ENCODE measurements around the gene CDA.

- TF ChIP-seq POLR2AphosphoS5 (IDR thresholded peaks at IDR 0.05; ENCODE audit: low read depth, low read length) = no peak
- no peak for TF ChIP-seq POLR2A (IDR thresholded peaks at IDR 0.05; ENCODE audit: low read depth, low read length)
- TF ChIP-seq TAF1 (IDR thresholded peaks at IDR 0.05; ENCODE audit: borderline replicate concordance, low read depth, low read length) = no peak
Measured at GRCh38 chr1:20665726-20666125, 76.8 kb downstream of the CDA start.
